HepG2 (cell line): ENCODE data around the gene SLC13A3. TPM values are rescaled to one million over a fixed set of nuclear protein-coding genes. Genes with fewer than 3 reads are reported as not detected.
A peak's percentile ranks its signal among the peaks of the same experiment; 100 is the strongest.

Source experiments
- CBFB ChIP-seq: sonication (generic); formaldehyde crosslinking; IDR thresholded peaks from 2 replicates; pipeline ENCODE4 v1.4.0; 2020; ENCODE audit warnings: missing genetic modification reagents
- CBX5 ChIP-seq: sonication (generic); formaldehyde crosslinking; IDR thresholded peaks from 2 replicates; pipeline ENCODE4 v1.4.0; 2020; ENCODE audit warnings: missing genetic modification reagents, borderline replicate concordance
- CREM ChIP-seq, 2 experiments: sonication (generic) in 1 of 2; formaldehyde crosslinking in 1 of 2; IDR thresholded peaks; 2 replicates each; pipeline versions ENCODE4 v1.4.0 to v1.6.1; 2016 to 2020; ENCODE audit warnings: antibody characterized with exemption in 1 of 2, mild to moderate bottlenecking in 1 of 2, missing genetic modification reagents in 1 of 2
- DMAP1 ChIP-seq: IDR thresholded peaks from 2 replicates; pipeline ENCODE4 v1.6.1; 2016
- EHMT2 ChIP-seq: fragments of 200-600 bp; sonication (generic); IDR thresholded peaks from 2 replicates; pipeline ENCODE4 v1.7.0; 2017; ENCODE audit warnings: antibody characterized with exemption, low read depth, low read length, borderline replicate concordance
- MTF2 ChIP-seq: sonication (generic); formaldehyde crosslinking; IDR thresholded peaks from 2 replicates; pipeline ENCODE4 v1.5.0; 2020; ENCODE audit warnings: missing genetic modification reagents, borderline replicate concordance
- NFYC ChIP-seq: IDR thresholded peaks from 2 replicates; pipeline ENCODE4 v1.6.1; 2016; ENCODE audit warnings: missing genetic modification reagents, missing compliant biosample characterization
- RXRA ChIP-seq: sonication (generic); formaldehyde crosslinking; IDR thresholded peaks from 2 replicates; pipeline ENCODE4 v1.5.1; 2020; ENCODE audit warnings: missing genetic modification reagents
- TOPORS ChIP-seq: sonication (generic); formaldehyde crosslinking; IDR thresholded peaks from 2 replicates; pipeline ENCODE4 v1.8.0; 2023; ENCODE audit warnings: mild to moderate bottlenecking, missing genetic modification reagents
- ZBTB20 ChIP-seq: sonication (generic); formaldehyde crosslinking; IDR thresholded peaks from 2 replicates; pipeline ENCODE4 v1.8.1; 2023; ENCODE audit warnings: missing genetic modification reagents, low read depth, mild to moderate bottlenecking, borderline replicate concordance
- ZMYM3 ChIP-seq: sonication (generic); formaldehyde crosslinking; IDR thresholded peaks from 2 replicates; pipeline ENCODE4 v1.5.1; 2020; ENCODE audit warnings: mild to moderate bottlenecking, missing genetic modification reagents
- ZNF207 ChIP-seq: fragments of 450-650 bp; IDR thresholded peaks from 2 replicates; pipeline ENCODE4 v1.6.1; 2016; ENCODE audit warnings: antibody characterized with exemption, borderline replicate concordance
- ZNF253 ChIP-seq: sonication (generic); formaldehyde crosslinking; IDR thresholded peaks from 2 replicates; pipeline ENCODE4 v1.8.0; 2022; ENCODE audit warnings: mild to moderate bottlenecking, missing genetic modification reagents, borderline replicate concordance
- ZNF263 ChIP-seq: sonication (generic); formaldehyde crosslinking; IDR thresholded peaks from 2 replicates; pipeline ENCODE4 v1.4.0; 2020; ENCODE audit warnings: missing genetic modification reagents
- ZNF317 ChIP-seq: sonication (generic); formaldehyde crosslinking; IDR thresholded peaks from 2 replicates; pipeline ENCODE4 v1.5.0; 2020; ENCODE audit warnings: mild to moderate bottlenecking, missing genetic modification reagents
- ZNF556 ChIP-seq: sonication (generic); formaldehyde crosslinking; IDR thresholded peaks from 2 replicates; pipeline ENCODE4 v1.4.0; 2020; ENCODE audit warnings: mild to moderate bottlenecking, missing genetic modification reagents, borderline replicate concordance
- polyA plus RNA-seq, 8 experiments: library from polyadenylated mRNA; depleted of rRNA in 3 of 8; stranded (reverse) in 7 of 8; unstranded in 1 of 8; fragments of >200 nt; fragmentation: Illumina TruSeq in 4 of 8; extraction: Trizol in 4 of 8; gene quantifications; 2 replicates each; pipeline versions ENCODE4 v1.2.1 to v1.2.3, GENCODE V29; 2011 to 2016; ENCODE audit warnings: low read depth in 4 of 8, missing spikeins in 1 of 8, mixed read lengths in 1 of 8; ENCODE audit not compliant: insufficient read depth in 1 of 8
- total RNA-seq, 5 experiments: library from RNA; depleted of rRNA; stranded (reverse); fragments of >200 nt; fragmentation: Illumina TruSeq; extraction: Trizol; gene quantifications; 2 replicates each; pipeline ENCODE4 v1.2.3, GENCODE V29; 2016; ENCODE audit warnings: low read depth in 1 of 5
- TF ChIP-seq, protein P1 (sequence below): sonication (generic); formaldehyde crosslinking; IDR thresholded peaks from 2 replicates; pipeline ENCODE4 v1.5.0; 2020; ENCODE audit warnings: missing genetic modification reagents
- TF ChIP-seq, protein P2 (sequence below): IDR thresholded peaks from 2 replicates; pipeline ENCODE4 v1.6.1; 2016; ENCODE audit warnings: low read depth, borderline replicate concordance

The SLC13A3 gene
- total and polyA plus RNA-seq, 2 of the 13 experiments (the other 11 are each of a cell fraction or from before 2014, with no cell fraction given): 66.5 to 76.0 TPM

DNA sequence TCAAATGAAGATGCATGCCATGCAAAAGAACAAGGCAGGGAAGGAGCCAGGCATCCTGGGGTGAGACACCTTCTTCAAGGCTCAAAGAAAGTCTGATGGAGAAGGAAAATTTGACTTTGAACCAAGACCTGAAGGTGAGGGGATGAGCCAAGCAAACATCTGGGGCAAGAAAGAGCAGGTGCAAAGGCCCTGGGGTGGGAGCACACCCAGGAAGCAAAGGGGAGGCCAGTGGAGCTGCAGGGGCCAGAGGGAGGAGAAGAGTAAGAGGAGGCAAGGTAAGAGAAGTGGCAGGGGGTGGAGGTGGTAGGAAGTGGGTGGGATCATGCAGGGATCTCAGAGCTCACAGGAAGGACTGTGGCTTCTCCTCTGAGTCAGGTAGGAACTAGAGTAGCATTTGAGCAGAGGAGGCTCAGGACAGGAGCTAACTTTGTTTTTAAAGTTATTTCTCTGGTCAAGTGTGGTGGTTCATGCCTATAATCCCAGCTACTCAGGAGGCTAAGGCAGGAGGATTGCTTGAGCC is 49.6 kb downstream of the SLC13A3 start (continued):
- no peak for TF ChIP-seq ZNF207
- TF ChIP-seq, protein P1, sequence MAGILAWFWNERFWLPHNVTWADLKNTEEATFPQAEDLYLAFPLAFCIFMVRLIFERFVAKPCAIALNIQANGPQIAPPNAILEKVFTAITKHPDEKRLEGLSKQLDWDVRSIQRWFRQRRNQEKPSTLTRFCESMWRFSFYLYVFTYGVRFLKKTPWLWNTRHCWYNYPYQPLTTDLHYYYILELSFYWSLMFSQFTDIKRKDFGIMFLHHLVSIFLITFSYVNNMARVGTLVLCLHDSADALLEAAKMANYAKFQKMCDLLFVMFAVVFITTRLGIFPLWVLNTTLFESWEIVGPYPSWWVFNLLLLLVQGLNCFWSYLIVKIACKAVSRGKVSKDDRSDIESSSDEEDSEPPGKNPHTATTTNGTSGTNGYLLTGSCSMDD (CRISPR knock-in tag): no peak
- TF ChIP-seq ZNF263 (CRISPR knock-in tag): peak; percentile 31; the same call in 1 of the 2 replicates
- TF ChIP-seq EHMT2: no peak
- TF ChIP-seq ZMYM3: peak; percentile 91
- TF ChIP-seq ZNF317 (CRISPR knock-in tag): no peak
- no peak for TF ChIP-seq CREM (IDR thresholded peaks at IDR 0.05)
- no peak for TF ChIP-seq CREM (CRISPR knock-in tag; IDR thresholded peaks at IDR 0.05)
- no peak for TF ChIP-seq DMAP1 (CRISPR knock-in tag)
- 0 out of 2 replicates have a peak, but pooled peaks have one; percentile 40 for TF ChIP-seq TOPORS (CRISPR knock-in tag)
- TF ChIP-seq CBFB (CRISPR knock-in tag): no peak
- no peak for TF ChIP-seq ZNF253 (CRISPR knock-in tag)
- TF ChIP-seq MTF2: no peak
- TF ChIP-seq RXRA (CRISPR knock-in tag): 0 out of 2 replicates have a peak, but pooled peaks have one; percentile 26
- TF ChIP-seq, protein P2, sequence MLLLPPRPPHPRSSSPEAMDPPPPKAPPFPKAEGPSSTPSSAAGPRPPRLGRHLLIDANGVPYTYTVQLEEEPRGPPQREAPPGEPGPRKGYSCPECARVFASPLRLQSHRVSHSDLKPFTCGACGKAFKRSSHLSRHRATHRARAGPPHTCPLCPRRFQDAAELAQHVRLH: no peak
- TF ChIP-seq ZBTB20 (CRISPR knock-in tag): no peak
- TF ChIP-seq CBX5: no peak
- TF ChIP-seq ZNF556 (CRISPR knock-in tag): 0 out of 2 replicates have a peak, but pooled peaks have one; percentile 40
- no peak for TF ChIP-seq NFYC
